AG10803 (cell line): ENCODE measurements around the gene SCN7A.
"Not testable (repeated sequence)": the region's sequence is repeated elsewhere in the genome, so short reads cannot be mapped to it uniquely, and the experiment has no call there.

Experiments used
- DNase-seq: peaks from one replicate; pipeline ENCODE4 v3.0.0; 2010; ENCODE audit warnings: low read depth
- H3K4me3 ChIP-seq: 2 replicates; pipeline ENCODE4 v1.5.1; 2011; ENCODE audit warnings: mild to moderate bottlenecking, low read length, control low read depth
- CTCF ChIP-seq: conservative IDR thresholded peaks from 2 replicates; pipeline ENCODE4 v1.5.1; 2011; ENCODE audit warnings: mild to moderate bottlenecking, low read length, control low read depth, inconsistent platforms

The SCN7A gene

GRCh38 chr2:166361351-166362153, 132.5 kb downstream of the SCN7A start:
- peak; percentile 61 for TF ChIP-seq CTCF
- DNase-seq: peak; percentile 40
- H3K4me3 ChIP-seq: no peak overlapping the region

DNA sequence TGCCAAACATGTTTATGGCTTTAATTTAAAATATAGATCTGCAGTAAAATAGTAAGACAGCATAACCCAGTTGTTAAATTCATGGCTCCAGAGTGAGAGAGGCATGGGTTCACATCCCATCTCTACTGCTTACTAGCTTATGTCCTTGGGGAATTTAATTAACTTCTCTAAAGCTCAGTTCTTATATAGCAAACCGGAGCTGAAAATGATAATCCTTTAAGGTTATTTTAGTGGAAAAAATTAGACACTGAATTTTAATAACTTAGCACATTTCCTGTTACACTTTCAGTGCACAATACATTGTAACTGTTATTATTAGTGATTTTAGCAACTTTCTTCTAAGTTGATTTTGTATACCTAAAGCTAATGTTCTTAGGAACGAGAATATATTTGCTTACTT, 133.1 kb downstream of the SCN7A start:
- H3K4me3 ChIP-seq: no peak overlapping the region
- TF ChIP-seq CTCF: no peak
- no peak for DNase-seq

- H3K4me3 ChIP-seq: no peak overlapping the region
- DNase-seq: no peak
- no peak for TF ChIP-seq CTCF
Measured at GRCh38 chr2:166360426-166360825, 133.6 kb downstream of the SCN7A start.

- DNase-seq: not testable (repeated sequence)
Measured at GRCh38 chr2:166357950-166358321, 136.1 kb downstream of the SCN7A start.

GRCh38 chr2:166357068-166357949, 136.7 kb downstream of the SCN7A start:
- no peak for TF ChIP-seq CTCF
- H3K4me3 ChIP-seq: no peak overlapping the region
- no peak for DNase-seq

More at GRCh38 chr2:166357950-166358321, 136.1 kb downstream of the SCN7A start:
- H3K4me3 ChIP-seq: not testable (repeated sequence)
